Measurements from ENCODE around the gene ACTN4.
"Not testable (repeated sequence)": the region's sequence is repeated elsewhere in the genome, so short reads cannot be mapped to it uniquely, and the experiment has no call there.

DNA sequence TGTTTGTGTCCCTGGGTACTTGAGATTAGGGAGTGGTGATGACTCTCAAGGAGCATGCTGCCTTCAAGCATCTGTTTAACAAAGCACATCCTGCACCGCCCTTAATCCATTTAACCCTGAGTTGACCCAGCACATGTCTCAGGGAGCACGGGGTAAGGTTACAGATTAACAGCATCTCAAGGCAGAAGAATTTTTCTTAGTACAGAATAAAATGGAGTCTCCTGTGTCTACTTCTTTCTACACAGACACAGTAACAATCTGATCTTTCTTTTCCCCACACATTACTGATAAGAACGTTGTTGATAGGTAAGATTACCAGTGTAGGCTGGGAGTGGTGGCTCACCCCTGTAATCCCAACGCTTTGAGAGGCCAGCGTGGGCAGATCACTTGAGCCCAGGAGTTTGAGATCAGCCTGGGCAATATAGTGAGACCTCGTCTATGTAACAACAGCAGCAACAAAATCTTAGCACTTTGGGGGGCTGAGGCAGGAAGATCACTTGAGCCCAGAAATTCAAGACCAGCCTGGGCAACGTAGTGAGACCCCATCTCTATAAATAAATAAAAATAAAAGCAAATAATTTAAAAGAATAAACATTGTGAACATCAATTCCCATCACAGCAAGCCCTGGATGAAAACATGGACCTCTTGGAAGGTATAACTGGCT, 15.5 kb upstream of the ACTN4 start:
- not testable (repeated sequence) for TF ChIP-seq CTCF, POLR2A (IDR thresholded peaks at IDR 0.05)
